ENCODE data around the gene EPN2. TPM values are rescaled to one million over a fixed set of nuclear protein-coding genes. Genes with fewer than 3 reads are reported as not detected.

EPN2 gene
- total RNA-seq (2022; extraction: Qiagen RNA extraction; ENCODE audit: low read depth), result 40.6 to 72.0 TPM (median 61.5 TPM) in 5 replicates

GRCh38 chr17:19237139-19237388 lies at the start of gene EPN2:
EPN2 (plus strand) TSS chr17:19237366; CDS start chr17:19283120, 45,754 bp downstream.

GRCh38 chr17:19362277-19363113 lies 125.3 kb downstream of the EPN2 start, which contains the start of gene B9D1:
B9D1 (minus strand) TSS chr17:19362723; CDS start chr17:19362569, 154 bp downstream.

DNA sequence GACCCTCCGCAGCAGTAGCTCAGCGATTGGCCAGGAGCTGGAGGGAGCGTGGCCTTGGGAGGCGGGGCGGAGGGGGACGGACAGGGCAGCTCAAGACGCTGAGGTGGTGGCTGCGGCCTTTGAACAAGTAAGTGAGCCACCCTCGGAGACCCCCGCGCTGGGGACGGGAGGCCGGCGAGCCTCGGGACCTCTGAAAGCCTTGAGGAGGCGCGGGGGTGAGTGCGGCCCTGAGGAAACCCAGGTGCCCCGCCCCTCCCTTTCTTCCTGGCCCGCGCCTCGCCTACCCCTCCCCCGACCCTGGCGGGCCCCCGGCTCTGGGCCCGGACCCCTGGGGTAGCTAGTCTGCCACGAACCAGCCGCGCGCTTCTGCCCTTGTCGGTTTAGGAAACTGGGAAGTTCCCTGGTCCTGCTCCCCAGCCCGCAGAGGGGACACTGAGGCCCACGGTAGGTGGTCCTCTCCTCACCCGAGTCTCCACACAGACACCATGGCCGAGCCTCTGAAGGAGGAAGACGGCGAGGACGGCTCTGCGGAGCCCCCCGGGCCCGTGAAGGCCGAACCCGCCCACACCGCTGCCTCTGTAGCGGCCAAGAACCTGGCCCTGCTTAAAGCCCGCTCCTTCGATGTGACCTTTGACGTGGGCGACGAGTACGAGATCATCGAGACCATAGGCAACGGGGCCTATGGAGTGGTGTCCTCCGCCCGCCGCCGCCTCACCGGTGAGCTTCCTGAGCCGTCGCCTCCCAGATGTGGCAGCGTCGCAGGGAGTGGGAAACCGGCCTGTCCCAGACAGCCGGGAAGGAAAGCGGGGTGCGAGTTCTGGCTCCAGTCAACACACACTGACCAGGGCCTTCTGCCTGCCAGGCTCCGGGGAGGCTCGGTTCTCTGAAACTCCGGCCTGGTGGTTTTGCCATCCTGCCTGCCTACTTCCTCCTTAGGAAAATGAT lies 141.5 kb downstream of the EPN2 start, which contains the start of gene MAPK7:
MAPK7 (plus strand) TSS at position 83 of the 945 bp plus-strand sequence; CDS start at position 486, 403 bp downstream.

Other genes starting within 250 kb of the EPN2 start
- 35.9 to 42.4 TPM (median 38.5 TPM) in 5 replicates for gene FAM83G, start 232.6 kb upstream of the EPN2 start, total RNA-seq (2022; extraction: Qiagen RNA extraction; ENCODE audit: low read depth)
- gene GRAP, start 190.4 kb upstream of the EPN2 start, total RNA-seq (2022; extraction: Qiagen RNA extraction; ENCODE audit: low read depth), result 0.10 to 0.29 TPM (median 0.24 TPM) in 5 replicates
- 0.12 TPM in 1 of 5 replicates, not detected in the others for gene GRAPL, start 109.8 kb upstream of the EPN2 start, total RNA-seq (2022; extraction: Qiagen RNA extraction; ENCODE audit: low read depth)
- gene B9D1, start 125.4 kb downstream of the EPN2 start, total RNA-seq (2022; extraction: Qiagen RNA extraction; ENCODE audit: low read depth), result 42.5 to 47.4 TPM (median 43.4 TPM) in 5 replicates
- gene MAPK7, start 141.1 kb downstream of the EPN2 start, total RNA-seq (2022; extraction: Qiagen RNA extraction; ENCODE audit: low read depth), result 19.8 to 27.0 TPM (median 23.5 TPM) in 5 replicates
- 0.20 TPM in 1 of 5 replicates, not detected in the others for gene MFAP4, start 149.8 kb downstream of the EPN2 start, total RNA-seq (2022; extraction: Qiagen RNA extraction; ENCODE audit: low read depth)
- gene RNF112, start 173.9 kb downstream of the EPN2 start, total RNA-seq (2022; extraction: Qiagen RNA extraction; ENCODE audit: low read depth), result 0.21 to 0.92 TPM (median 0.52 TPM) in 5 replicates